Measurements from ENCODE around the gene ACTR1A. TPM values are rescaled to one million over a fixed set of nuclear protein-coding genes. Genes with fewer than 3 reads are reported as not detected.
"Not testable (repeated sequence)": the region's sequence is repeated elsewhere in the genome, so short reads cannot be mapped to it uniquely, and the experiment has no call there.

Gene ACTR1A
- total RNA-seq, 1 experiment from 2014 or later: 271 TPM

- Histone ChIP-seq H3K9me3 (replicated peaks) (no peaks in the 10 kb centered on the region), H3K4me1 (peaks cover 17% of the 10 kb centered on the region), H3K4me3 (no peak overlapping the region), H3K27me3 (no peaks in the 10 kb centered on the region; the same call in 1 of the 2 replicates), H3K27ac (no peak overlapping the region), H3K36me3 (no peaks in the 10 kb centered on the region)
- no peak for DNase-seq
Observed at GRCh38 chr10:102458656-102459055, 43.9 kb downstream of the ACTR1A start.

DNA sequence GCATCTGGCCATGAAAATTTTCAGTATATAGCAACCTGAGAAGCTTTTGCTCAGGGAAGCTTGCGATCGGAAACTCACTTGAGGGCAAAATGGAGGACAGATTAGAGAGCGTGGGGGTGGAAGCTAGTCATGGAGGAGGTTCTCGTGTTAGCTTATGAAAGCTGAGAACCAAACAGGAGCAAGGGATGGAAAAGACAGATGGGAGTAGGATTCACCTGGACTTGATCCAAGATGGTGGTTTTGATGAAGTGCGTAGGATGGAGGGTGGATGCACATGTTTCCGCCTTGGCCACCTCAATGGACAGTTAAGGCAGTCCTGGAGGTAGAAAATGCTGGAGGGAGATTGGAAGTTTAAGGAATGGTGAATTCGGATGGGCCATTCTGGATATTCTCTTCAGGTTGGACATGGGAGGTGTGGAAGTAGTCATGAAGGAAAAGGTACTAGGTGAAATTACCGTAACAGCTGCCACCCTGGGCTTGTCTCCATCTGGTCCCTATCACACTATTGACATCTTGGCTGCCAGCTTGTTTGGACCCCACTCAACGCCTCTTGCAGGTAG is 44.8 kb downstream of the ACTR1A start:
- Histone ChIP-seq H3K36me3 (no peaks in the 10 kb centered on the region), H3K4me3 (no peak overlapping the region), H3K9me3 (replicated peaks) (no peaks in the 10 kb centered on the region), H3K27me3 (no peaks in the 10 kb centered on the region; the same call in 1 of the 2 replicates), H3K4me1 (peaks cover 20% of the 10 kb centered on the region), H3K27ac (no peak overlapping the region)
- no peak for DNase-seq

GRCh38 chr10:102455893-102456471 is 46.5 kb downstream of the ACTR1A start:
- no peak overlapping the region for H3K27ac ChIP-seq

GRCh38 chr10:102454662-102455487 is 47.6 kb downstream of the ACTR1A start:
- not testable (repeated sequence) for H3K27me3 ChIP-seq, H3K36me3 ChIP-seq, H3K27ac ChIP-seq

More at GRCh38 chr10:102455893-102456471, 46.5 kb downstream of the ACTR1A start:
- Histone ChIP-seq H3K36me3 (no peaks in the 10 kb centered on the region), H3K4me3 (no peak overlapping the region), H3K4me1 (peaks cover 9% of the 10 kb centered on the region), H3K27me3 (no peaks in the 10 kb centered on the region), H3K9me3 (replicated peaks) (no peaks in the 10 kb centered on the region)
- no peak for DNase-seq

DNA sequence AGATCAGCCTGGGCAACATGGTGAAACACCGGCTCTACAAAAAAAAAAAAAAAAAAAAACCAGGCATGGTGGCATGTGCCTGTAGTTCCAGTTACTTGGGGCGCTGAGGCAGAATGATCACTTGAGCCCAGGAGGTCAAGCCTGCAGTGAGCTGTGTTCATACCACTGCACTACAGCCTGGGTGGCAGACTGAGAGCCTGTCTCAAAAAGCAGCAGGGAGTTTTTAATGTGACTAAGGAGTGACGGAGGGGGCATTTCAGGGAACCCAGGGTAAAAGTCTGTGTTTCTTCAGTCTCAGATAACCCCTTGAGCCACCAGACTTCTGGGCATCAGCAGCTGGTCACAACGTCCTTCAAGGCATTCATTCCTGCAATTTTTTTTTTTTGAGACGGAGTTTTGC is 49.0 kb downstream of the ACTR1A start:
- H3K9me3 ChIP-seq (replicated peaks): no peaks in the 10 kb centered on the region
- H3K4me3 ChIP-seq: no peak overlapping the region
- H3K36me3 ChIP-seq: no peaks in the 10 kb centered on the region
- no peak for DNase-seq
- H3K27ac ChIP-seq: no peak overlapping the region
- peaks cover 10% of the 10 kb centered on the region for H3K4me1 ChIP-seq
- H3K27me3 ChIP-seq: no peaks in the 10 kb centered on the region

More at GRCh38 chr10:102454662-102455487, 47.6 kb downstream of the ACTR1A start:
- not testable (repeated sequence) for H3K4me3 ChIP-seq; H3K4me1 ChIP-seq; H3K9me3 ChIP-seq (replicated peaks); DNase-seq

- DNase-seq: peak; percentile 65 to 72
- no peak overlapping the region for H3K4me3 ChIP-seq
- H3K27me3 ChIP-seq: no peaks in the 10 kb centered on the region
- no peaks in the 10 kb centered on the region for H3K9me3 ChIP-seq (replicated peaks)
- no peaks in the 10 kb centered on the region for H3K36me3 ChIP-seq
- no peak overlapping the region for H3K27ac ChIP-seq
- H3K4me1 ChIP-seq: peaks cover 10% of the 10 kb centered on the region
Observed at GRCh38 chr10:102452672-102453340, 49.7 kb downstream of the ACTR1A start.

GRCh38 chr10:102451105-102451969 is 51.2 kb downstream of the ACTR1A start, which contains the start of gene C10orf95:
C10orf95 (minus strand) TSS chr10:102451543; CDS start chr10:102451093, 450 bp downstream.
- Histone ChIP-seq H3K4me1 (peaks cover 10% of the 10 kb centered on the region), H3K27ac (no peak within 1 kb of the TSS), H3K9me3 (replicated peaks) (no peaks in the 10 kb centered on the region), H3K4me3 (peak within 1 kb of the TSS; percentile 67), H3K27me3 (no peaks in the 10 kb centered on the region), H3K36me3 (no peaks in the 10 kb centered on the region)
- DNase-seq: peak; percentile 38 to 48

DNA sequence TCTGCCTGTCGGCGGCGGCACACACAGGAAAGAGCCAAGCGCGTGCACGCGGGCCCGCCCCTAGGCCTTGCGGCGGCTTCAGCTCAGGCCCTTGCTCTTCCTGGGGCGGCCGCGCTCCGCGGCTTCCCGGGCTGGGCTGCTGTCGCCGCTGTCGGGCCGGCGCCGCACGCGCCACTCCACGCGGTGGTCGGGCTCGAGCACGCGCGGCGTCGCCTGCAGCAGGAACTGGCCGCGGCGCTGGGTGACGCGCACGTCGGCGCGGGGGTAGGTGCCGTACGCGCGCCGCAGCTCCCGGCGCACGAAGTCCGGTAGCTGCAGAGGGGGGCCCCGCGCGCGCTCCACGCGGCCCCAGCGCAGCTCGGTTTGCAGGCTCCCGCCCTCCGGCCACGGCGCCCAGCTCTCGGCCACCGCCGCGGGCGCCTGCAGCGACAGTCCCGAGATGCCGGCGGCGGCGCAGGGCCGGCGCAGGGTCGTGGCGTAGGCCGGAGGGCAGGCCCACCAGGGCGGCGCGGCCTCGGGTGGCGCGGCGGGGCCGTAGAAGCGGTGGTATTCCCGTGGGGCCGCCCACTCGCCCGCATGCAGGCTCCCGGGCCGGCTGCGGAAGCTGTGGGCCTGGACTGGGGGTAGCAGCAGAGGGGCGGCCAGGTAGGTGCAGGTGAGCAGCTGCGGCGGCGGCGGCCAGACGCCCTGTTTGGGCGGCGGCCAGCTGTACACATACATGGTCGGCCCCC is 52.0 kb downstream of the ACTR1A start:
- Histone ChIP-seq H3K4me1 (peaks cover 10% of the 10 kb centered on the region), H3K4me3 (peak overlapping the region; percentile 67), H3K36me3 (no peaks in the 10 kb centered on the region), H3K27ac (no peak overlapping the region), H3K27me3 (no peaks in the 10 kb centered on the region), H3K9me3 (replicated peaks) (no peaks in the 10 kb centered on the region)
- peak; percentile 91 to 93 for DNase-seq

DNA sequence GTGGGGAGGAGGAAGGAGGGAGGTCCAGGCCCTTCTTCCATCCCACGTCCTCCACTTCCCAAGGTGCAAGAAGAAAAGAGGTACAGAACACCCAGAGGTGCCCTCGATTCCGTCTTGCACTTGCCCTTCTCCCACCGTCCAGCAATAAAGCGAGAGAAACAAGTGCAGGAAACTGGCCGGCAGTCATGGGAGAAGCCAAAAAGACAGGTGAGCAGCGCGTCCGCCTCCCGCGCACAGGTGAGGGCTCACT is 52.5 kb downstream of the ACTR1A start:
- H3K27ac ChIP-seq: no peak overlapping the region

GRCh38 chr10:102449321-102450123 is 53.0 kb downstream of the ACTR1A start:
- H3K27ac ChIP-seq: no peak overlapping the region
- H3K4me3 ChIP-seq: peak overlapping the region; percentile 67
- no peaks in the 10 kb centered on the region for H3K9me3 ChIP-seq (replicated peaks)
- no peaks in the 10 kb centered on the region for H3K36me3 ChIP-seq
- peaks cover 10% of the 10 kb centered on the region for H3K4me1 ChIP-seq
- peak; percentile 69 to 70 for DNase-seq
- no peaks in the 10 kb centered on the region for H3K27me3 ChIP-seq

More for the DNA sequence above, 52.5 kb downstream of the ACTR1A start:
- Histone ChIP-seq H3K4me3 (peak overlapping the region; percentile 67), H3K4me1 (peaks cover 10% of the 10 kb centered on the region), H3K27me3 (no peaks in the 10 kb centered on the region), H3K9me3 (replicated peaks) (no peaks in the 10 kb centered on the region), H3K36me3 (no peaks in the 10 kb centered on the region)
- DNase-seq: no peak

- Histone ChIP-seq H3K36me3 (no peaks in the 10 kb centered on the region), H3K9me3 (replicated peaks) (no peaks in the 10 kb centered on the region), H3K4me1 (peaks cover 7% of the 10 kb centered on the region; the same call in 1 of the 2 replicates), H3K27ac (no peak overlapping the region), H3K27me3 (peaks cover 3% of the 10 kb centered on the region; the same call in 1 of the 2 replicates), H3K4me3 (no peak overlapping the region)
- no peak for DNase-seq
Observed at GRCh38 chr10:102444851-102445250, 57.7 kb downstream of the ACTR1A start.

GRCh38 chr10:102438374-102438773 is 64.1 kb downstream of the ACTR1A start:
- no peak for DNase-seq
- Histone ChIP-seq H3K4me3 (no peak overlapping the region), H3K9me3 (replicated peaks) (no peaks in the 10 kb centered on the region), H3K4me1 (0 out of 2 replicates have a peak, but pooled peaks cover 3% of the 10 kb centered on the region), H3K36me3 (no peaks in the 10 kb centered on the region), H3K27me3 (peaks cover 27% of the 10 kb centered on the region), H3K27ac (no peak overlapping the region)

DNA sequence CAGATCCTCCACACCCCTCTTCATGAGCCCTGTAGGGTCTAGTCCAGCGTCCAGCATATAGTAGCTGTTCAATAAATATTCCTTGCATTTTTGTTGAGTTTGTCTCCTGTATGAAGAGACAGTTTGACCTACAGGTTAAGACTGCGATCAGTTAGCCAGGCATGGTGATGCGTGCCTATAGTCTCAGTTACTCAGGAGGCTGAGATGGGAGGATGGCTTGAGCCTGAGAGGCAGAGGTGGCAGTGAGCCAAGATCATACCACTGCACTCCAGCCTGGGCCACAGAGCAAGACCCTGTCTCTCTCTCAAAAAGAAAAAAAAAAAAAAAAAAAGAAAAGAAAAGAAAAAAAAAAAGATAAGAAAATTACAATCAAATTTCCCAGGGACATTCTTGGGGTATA is 65.0 kb downstream of the ACTR1A start:
- no peaks in the 10 kb centered on the region for H3K36me3 ChIP-seq
- DNase-seq: no peak
- 0 out of 2 replicates have a peak, but pooled peaks cover 3% of the 10 kb centered on the region for H3K4me1 ChIP-seq
- no peak overlapping the region for H3K27ac ChIP-seq
- no peaks in the 10 kb centered on the region for H3K9me3 ChIP-seq (replicated peaks)
- no peak overlapping the region for H3K4me3 ChIP-seq
- peaks cover 27% of the 10 kb centered on the region for H3K27me3 ChIP-seq

All from SJCRH30 (cell line).